Stimulated activated CD8-positive, alpha-beta memory T cell treated with anti-CD3 and anti-CD28 coated beads, Interleukin-12 subunit alpha, Interleukin-12 subunit beta, amount 100 ng/mL, for 4 hours (primary cell): ENCODE results near the gene C9orf40.

Experiments used
- DNase-seq: peaks from one replicate; pipeline ENCODE4 v3.0.0-alpha.2; 2020; ENCODE audit warnings: low read depth

C9orf40 gene

GRCh38 chr9:74952201-74953151 is at the start of gene C9orf40:
Gene C9orf40 (minus strand): TSS chr9:74952912. CDS start chr9:74952611, 301 bp downstream.
- peak; percentile 81 for DNase-seq

- DNase-seq, result no peak
Measured at GRCh38 chr9:75001719-75002421, 49.2 kb upstream of the C9orf40 start.

GRCh38 chr9:75000835-75001234 is 48.1 kb upstream of the C9orf40 start:
- no peak for DNase-seq

- no peak for DNase-seq
Measured at GRCh38 chr9:74985041-74985440, 32.3 kb upstream of the C9orf40 start.

- DNase-seq, result no peak
Measured at GRCh38 chr9:74983709-74984108, 31.0 kb upstream of the C9orf40 start.

- no peak for DNase-seq
Measured at GRCh38 chr9:74979844-74980243, 27.1 kb upstream of the C9orf40 start.

GRCh38 chr9:74977287-74977686 is 24.6 kb upstream of the C9orf40 start:
- DNase-seq, result no peak

- DNase-seq, result no peak
Measured at GRCh38 chr9:74975538-74975937, 22.8 kb upstream of the C9orf40 start.

- no peak for DNase-seq
Measured at GRCh38 chr9:74974558-74974957, 21.8 kb upstream of the C9orf40 start.

- DNase-seq, result no peak
Measured at GRCh38 chr9:74973714-74974113, 21.0 kb upstream of the C9orf40 start.

GRCh38 chr9:74963056-74963455 is 10.3 kb upstream of the C9orf40 start:
- DNase-seq, result no peak

- DNase-seq, result no peak
Measured at GRCh38 chr9:74961496-74961895, 8.8 kb upstream of the C9orf40 start.

- no peak for DNase-seq
Measured at GRCh38 chr9:74960561-74960960, 7.8 kb upstream of the C9orf40 start.

GRCh38 chr9:74958587-74958986 is 5.9 kb upstream of the C9orf40 start:
- DNase-seq, result no peak

GRCh38 chr9:74953235-74953751 is 581 bp upstream of the C9orf40 start:
- no peak for DNase-seq

- DNase-seq, result no peak
Measured at GRCh38 chr9:74951725-74952151, 974 bp downstream of the C9orf40 start.

- no peak for DNase-seq
Measured at GRCh38 chr9:74951107-74951720, 1.5 kb downstream of the C9orf40 start.

GRCh38 chr9:74949859-74950855 is 2.6 kb downstream of the C9orf40 start:
- DNase-seq, result no peak

- DNase-seq, result no peak
Measured at GRCh38 chr9:74948937-74949336, 3.8 kb downstream of the C9orf40 start.

GRCh38 chr9:74946686-74947085 is 6.0 kb downstream of the C9orf40 start:
- DNase-seq, result no peak

- DNase-seq, result no peak
Measured at GRCh38 chr9:74942801-74943200, 9.9 kb downstream of the C9orf40 start.
